Fibroblast of pulmonary artery (primary cell): ENCODE data around the gene NHSL1.
A peak's percentile ranks its signal among the peaks of the same experiment; 100 is the strongest.

Source experiments
- DNase-seq: peaks from one replicate; pipeline ENCODE4 v3.0.0-alpha.2; 2010; ENCODE audit warnings: low read depth
- H3K4me3 ChIP-seq: replicated peaks from 2 replicates; pipeline ENCODE4 v1.5.1; 2011; ENCODE audit warnings: low read depth, mild to moderate bottlenecking, control low read depth, low read length, moderate library complexity
- TF ChIP-seq, protein P1 (sequence below): IDR thresholded peaks from 2 replicates; pipeline ENCODE4 v1.5.1; 2011; ENCODE audit warnings: mild to moderate bottlenecking, control low read depth, low read length, inconsistent platforms; ENCODE audit errors: missing control alignments

The NHSL1 gene

DNA sequence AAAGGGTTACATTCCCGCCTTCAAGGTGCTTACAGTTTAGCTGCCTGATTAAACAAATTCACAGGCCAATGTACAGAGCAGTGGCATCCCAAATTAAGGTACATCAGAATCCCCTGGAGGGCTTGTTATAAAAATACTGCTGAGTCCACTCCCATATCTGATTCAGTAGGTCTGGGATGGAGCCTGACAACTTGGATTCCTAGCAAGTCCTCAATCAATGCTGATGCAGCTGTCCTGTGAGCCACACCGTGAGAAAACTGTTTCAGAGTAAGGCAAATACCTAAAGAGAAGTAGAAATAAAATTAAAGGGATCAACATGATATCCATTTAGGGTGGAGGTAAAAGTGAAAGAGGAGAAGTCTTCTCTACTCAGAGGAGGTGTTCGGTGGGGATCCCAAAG, 16.5 kb downstream of the NHSL1 start:
- no peak for DNase-seq
- H3K4me3 ChIP-seq, result no peak overlapping the region
- TF ChIP-seq, protein P1, sequence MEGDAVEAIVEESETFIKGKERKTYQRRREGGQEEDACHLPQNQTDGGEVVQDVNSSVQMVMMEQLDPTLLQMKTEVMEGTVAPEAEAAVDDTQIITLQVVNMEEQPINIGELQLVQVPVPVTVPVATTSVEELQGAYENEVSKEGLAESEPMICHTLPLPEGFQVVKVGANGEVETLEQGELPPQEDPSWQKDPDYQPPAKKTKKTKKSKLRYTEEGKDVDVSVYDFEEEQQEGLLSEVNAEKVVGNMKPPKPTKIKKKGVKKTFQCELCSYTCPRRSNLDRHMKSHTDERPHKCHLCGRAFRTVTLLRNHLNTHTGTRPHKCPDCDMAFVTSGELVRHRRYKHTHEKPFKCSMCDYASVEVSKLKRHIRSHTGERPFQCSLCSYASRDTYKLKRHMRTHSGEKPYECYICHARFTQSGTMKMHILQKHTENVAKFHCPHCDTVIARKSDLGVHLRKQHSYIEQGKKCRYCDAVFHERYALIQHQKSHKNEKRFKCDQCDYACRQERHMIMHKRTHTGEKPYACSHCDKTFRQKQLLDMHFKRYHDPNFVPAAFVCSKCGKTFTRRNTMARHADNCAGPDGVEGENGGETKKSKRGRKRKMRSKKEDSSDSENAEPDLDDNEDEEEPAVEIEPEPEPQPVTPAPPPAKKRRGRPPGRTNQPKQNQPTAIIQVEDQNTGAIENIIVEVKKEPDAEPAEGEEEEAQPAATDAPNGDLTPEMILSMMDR, result no peak

DNA sequence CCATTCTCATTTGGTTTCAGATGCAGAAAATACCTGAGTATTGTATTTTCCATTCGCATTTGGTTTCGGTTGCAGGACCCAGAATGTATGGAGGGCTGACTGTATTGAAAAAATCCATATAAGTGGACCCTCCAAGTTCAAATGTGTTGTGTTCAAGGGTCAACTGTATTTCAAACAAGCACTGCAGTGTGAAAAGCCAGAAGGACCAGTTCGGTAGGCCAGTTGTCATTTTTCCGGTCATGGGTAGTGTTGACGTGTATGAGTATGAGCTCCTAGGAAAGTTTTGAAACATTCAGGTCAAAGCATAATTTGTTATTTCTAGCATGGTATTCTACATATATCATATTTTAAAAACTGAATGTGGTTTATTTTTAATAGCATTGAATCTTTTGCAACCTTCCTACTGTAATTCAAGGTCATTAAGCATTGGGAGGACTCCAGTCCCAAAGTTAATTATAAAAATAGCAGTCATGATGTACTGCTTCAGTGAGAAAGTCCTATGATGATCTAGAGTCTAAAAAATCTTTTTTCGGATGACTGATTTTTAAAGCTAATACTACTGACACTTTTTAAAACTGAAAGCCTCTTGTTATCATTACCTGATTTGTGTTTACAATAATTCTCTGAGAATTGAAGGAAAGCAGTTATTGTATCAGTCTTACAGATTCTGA, 18.9 kb downstream of the NHSL1 start:
- no peak overlapping the region for H3K4me3 ChIP-seq
- no peak for DNase-seq
- TF ChIP-seq, protein P1, result no peak

DNA sequence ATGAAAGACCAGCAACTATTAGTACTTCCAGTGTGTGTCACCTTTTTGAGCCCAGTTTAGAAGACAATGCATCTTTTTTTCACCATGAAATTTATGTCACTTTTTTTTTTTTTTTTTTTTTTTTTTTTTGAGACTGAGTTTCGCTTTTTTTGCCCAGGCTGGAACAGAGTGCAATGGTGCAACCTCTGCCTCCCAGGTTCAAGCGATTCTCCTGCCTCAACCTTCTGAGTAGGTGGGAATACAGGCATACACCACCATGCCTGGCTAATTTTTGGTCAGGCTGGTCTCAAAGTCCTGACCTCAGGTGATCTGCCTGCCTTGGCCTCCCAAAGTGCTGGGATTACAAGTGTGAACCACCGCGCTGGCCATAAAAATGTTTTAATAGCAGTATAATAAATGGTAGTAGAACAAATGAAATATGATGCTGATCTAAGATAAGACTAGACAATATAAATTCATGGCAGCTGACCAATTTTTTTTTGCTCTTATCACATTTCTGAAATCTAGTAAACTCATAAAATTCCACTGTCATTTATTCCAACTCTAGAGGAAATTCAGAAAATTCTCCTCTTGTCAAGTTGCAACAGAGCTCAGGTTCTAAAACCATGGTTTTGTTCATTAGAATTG, 21.3 kb downstream of the NHSL1 start:
- DNase-seq, result no peak
- TF ChIP-seq, protein P1, result no peak
- no peak overlapping the region for H3K4me3 ChIP-seq

DNA sequence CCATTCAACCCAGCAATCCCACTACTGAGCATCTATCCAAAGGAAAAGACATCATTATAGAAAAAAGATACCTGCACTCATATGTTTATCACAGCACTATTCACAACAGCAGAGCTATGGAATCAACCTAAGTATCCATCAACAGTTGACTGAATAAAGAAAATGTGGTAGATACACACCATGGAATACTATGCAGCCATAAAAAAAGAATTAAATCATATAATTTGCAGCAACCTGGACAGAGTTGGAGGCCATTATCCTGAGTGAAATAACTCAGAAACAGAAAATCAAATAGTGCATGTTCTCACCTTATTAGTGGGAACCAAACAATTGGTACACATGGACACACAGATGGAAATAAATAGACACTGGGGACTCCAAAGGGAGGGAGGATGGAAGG, 23.2 kb downstream of the NHSL1 start:
- DNase-seq, result no peak
- H3K4me3 ChIP-seq, result no peak overlapping the region
- TF ChIP-seq, protein P1, result no peak

DNA sequence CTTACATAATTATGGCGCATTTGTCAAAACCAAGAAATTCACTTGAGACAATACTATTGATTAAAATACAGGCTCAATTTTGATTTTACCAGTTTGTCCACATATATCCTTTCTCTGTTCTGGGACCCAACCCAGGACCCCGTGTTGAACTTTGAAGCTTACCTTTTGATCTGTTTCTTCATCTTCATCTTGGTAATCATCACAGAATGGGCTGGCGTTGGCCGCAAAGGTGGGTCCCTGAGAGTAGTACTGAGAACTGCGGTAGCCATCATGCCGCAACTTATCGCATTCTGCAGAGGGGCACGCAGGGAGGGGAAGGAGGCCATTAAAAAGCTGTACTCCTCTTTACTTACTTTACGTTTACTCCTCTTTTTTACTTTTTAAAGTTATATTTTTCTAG, 26.1 kb downstream of the NHSL1 start:
- no peak overlapping the region for H3K4me3 ChIP-seq
- TF ChIP-seq, protein P1, result no peak
- DNase-seq, result no peak

DNA sequence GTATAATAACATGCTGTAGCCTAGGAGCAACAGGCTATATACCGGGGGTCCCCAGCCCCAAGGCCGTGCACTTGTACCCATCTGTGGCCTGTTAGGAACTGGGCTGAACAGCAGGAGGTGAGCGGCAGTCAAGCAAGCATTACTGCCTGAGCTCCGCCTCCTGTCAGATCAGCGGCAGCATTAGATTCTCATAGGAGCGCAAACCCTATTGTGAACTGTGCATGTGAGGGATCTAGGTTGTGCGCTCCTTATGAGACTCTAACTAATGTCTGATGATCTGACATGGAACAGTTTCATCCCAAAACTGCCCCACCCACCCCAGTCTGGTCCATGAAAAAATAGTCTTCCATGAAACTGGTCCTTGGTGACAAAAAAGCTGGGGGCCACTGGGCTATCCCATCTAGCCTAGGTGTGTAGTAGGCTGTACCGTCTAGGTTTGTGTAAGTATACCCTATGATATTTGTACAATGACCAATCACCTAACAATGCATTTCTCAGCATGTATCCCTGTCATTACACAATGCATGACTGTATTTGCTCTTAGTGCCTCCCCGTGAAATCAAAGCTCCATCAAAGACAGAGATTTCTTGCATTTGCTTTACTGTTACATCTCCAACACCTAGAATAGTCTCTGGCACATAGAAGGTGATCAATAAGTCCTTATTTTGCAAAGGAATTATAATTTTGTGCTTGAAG, 30.8 kb downstream of the NHSL1 start:
- TF ChIP-seq, protein P1, result no peak
- no peak overlapping the region for H3K4me3 ChIP-seq
- peak; percentile 39 for DNase-seq
